Mesothelial cell of epicardium (in vitro differentiated cells): ENCODE measurements around the gene CIC. TPM values are rescaled to one million over a fixed set of nuclear protein-coding genes. Genes with fewer than 3 reads are reported as not detected.

Source experiments
- DNase-seq, 2 experiments: peaks; one replicate each; pipeline ENCODE4 v3.0.0; 2021; ENCODE audit warnings: low spot score in 2 of 2; ENCODE audit not compliant: unreplicated experiment in 2 of 2
- H3K27ac Mint-ChIP-seq: 2 replicates; pipeline ENCODE4 v1.8.0; 2021; ENCODE audit warnings: mixed read lengths
- H3K27me3 Mint-ChIP-seq: 2 replicates; pipeline ENCODE4 v1.8.0; 2021; ENCODE audit warnings: low read depth, mixed read lengths
- H3K36me3 Mint-ChIP-seq: 2 replicates; pipeline ENCODE4 v1.8.0; 2021; ENCODE audit warnings: mixed read lengths
- H3K4me1 Mint-ChIP-seq: 2 replicates; pipeline ENCODE4 v1.8.0; 2021; ENCODE audit warnings: mixed read lengths
- H3K4me3 Mint-ChIP-seq: 2 replicates; pipeline ENCODE4 v1.8.0; 2021; ENCODE audit warnings: mild to moderate bottlenecking, moderate library complexity, mixed read lengths
- H3K9me3 Mint-ChIP-seq: 2 replicates; pipeline ENCODE4 v1.8.0; 2021; ENCODE audit warnings: mixed read lengths
- total RNA-seq: library from RNA; stranded (reverse); gene quantifications from 3 replicates; pipeline ENCODE4 v1.2.1, GENCODE V29; 2021
- TF ChIP-seq, protein P1 (sequence below): fragments of 200-600 bp; sonication (generic); IDR thresholded peaks from one replicate; pipeline ENCODE4 v1.5.0; 2021; ENCODE audit warnings: antibody characterized with exemption; ENCODE audit not compliant: unreplicated experiment

Gene CIC
- total RNA-seq, 1 donor from 2014 or later = 90.9 TPM

DNA sequence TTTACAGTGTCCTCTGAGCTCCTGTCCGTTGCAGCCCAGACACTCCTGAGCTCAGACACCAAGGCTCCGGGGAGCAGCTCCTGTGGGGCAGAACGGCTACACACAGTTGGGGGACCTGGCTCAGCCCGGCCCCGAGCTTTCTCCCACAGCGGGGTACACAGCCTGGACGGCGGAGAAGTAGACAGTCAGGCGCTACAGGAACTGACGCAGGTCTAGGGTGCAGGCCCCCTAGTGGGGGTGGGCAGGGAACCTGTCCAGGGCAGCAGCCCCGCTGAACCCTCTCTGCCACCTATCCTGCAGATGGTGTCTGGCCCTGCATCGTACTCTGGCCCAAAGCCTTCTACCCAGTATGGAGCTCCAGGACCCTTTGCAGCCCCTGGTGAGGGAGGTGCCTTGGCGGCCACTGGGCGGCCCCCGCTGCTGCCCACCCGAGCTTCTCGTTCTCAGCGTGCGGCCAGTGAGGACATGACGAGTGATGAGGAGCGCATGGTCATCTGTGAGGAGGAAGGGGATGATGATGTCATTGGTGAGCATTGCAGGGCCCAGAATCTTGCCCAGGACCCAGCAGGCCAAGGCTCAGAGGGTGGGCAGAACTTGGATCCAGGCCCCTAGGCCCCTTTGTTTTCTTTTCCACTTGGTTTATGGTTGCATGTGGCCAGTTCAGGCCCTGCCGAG lies 20.0 kb downstream of the CIC start:
- peaks cover 14% of the 10 kb centered on the region for H3K36me3 Mint-ChIP-seq
- DNase-seq = no peak
- H3K27me3 Mint-ChIP-seq = no peaks in the 10 kb centered on the region

DNA sequence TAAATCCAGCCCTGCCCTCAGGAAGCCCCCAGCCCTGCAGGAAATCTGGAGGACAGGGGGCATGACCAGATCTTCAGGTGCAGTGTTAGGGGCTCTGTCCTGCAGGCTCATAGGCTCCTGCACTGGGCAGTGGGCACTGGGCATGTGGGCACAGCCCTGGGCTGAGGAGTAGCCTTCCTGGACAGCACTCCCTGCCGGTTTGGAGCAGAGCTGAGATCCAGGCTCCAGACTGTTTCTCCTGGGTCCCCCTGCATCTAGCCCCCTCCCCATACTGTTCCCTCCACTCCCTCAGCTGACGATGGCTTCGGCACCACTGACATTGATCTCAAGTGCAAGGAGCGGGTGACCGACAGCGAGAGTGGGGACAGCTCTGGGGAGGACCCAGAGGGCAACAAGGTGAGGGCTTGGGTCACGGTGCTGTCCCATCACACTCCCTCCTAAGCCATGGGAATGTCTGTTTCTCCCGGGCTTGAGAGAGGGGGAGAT lies 20.5 kb downstream of the CIC start:
- peaks cover 15% of the 10 kb centered on the region for H3K36me3 Mint-ChIP-seq
- H3K27me3 Mint-ChIP-seq = no peaks in the 10 kb centered on the region

More for the DNA sequence above, 20.0 kb downstream of the CIC start:
- H3K27ac Mint-ChIP-seq = no peak overlapping the region
- H3K4me1 Mint-ChIP-seq = peaks cover 18% of the 10 kb centered on the region
- TF ChIP-seq, protein P1, sequence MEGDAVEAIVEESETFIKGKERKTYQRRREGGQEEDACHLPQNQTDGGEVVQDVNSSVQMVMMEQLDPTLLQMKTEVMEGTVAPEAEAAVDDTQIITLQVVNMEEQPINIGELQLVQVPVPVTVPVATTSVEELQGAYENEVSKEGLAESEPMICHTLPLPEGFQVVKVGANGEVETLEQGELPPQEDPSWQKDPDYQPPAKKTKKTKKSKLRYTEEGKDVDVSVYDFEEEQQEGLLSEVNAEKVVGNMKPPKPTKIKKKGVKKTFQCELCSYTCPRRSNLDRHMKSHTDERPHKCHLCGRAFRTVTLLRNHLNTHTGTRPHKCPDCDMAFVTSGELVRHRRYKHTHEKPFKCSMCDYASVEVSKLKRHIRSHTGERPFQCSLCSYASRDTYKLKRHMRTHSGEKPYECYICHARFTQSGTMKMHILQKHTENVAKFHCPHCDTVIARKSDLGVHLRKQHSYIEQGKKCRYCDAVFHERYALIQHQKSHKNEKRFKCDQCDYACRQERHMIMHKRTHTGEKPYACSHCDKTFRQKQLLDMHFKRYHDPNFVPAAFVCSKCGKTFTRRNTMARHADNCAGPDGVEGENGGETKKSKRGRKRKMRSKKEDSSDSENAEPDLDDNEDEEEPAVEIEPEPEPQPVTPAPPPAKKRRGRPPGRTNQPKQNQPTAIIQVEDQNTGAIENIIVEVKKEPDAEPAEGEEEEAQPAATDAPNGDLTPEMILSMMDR = peak; percentile 19
- H3K9me3 Mint-ChIP-seq = no peaks in the 10 kb centered on the region
- H3K4me3 Mint-ChIP-seq = no peak overlapping the region

DNA sequence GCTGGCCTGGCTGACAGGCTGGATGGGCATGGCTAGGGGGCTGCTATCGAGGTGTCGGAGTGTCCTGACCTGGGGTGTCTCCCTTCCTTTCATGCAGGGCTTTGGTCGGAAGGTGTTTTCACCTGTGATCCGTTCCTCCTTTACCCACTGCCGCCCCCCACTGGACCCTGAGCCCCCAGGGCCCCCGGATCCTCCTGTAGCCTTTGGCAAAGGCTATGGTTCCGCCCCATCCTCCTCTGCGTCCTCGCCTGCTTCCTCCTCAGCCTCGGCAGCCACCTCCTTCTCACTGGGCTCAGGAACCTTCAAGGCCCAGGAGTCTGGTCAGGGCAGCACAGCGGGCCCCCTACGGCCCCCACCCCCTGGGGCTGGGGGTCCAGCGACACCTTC lies 21.1 kb downstream of the CIC start:
- no peak overlapping the region for H3K4me3 Mint-ChIP-seq
- H3K4me1 Mint-ChIP-seq = peaks cover 13% of the 10 kb centered on the region
- no peaks in the 10 kb centered on the region for H3K27me3 Mint-ChIP-seq
- H3K27ac Mint-ChIP-seq = no peak overlapping the region
- no peaks in the 10 kb centered on the region for H3K9me3 Mint-ChIP-seq
- TF ChIP-seq, protein P1 = no peak
- DNase-seq = no peak
- H3K36me3 Mint-ChIP-seq = peaks cover 15% of the 10 kb centered on the region

More for the DNA sequence above, 20.5 kb downstream of the CIC start:
- TF ChIP-seq, protein P1 = no peak
- Mint-ChIP-seq H3K27ac (no peak overlapping the region), H3K9me3 (no peaks in the 10 kb centered on the region), H3K4me3 (no peak overlapping the region), H3K4me1 (peaks cover 18% of the 10 kb centered on the region)
- no peak for DNase-seq

DNA sequence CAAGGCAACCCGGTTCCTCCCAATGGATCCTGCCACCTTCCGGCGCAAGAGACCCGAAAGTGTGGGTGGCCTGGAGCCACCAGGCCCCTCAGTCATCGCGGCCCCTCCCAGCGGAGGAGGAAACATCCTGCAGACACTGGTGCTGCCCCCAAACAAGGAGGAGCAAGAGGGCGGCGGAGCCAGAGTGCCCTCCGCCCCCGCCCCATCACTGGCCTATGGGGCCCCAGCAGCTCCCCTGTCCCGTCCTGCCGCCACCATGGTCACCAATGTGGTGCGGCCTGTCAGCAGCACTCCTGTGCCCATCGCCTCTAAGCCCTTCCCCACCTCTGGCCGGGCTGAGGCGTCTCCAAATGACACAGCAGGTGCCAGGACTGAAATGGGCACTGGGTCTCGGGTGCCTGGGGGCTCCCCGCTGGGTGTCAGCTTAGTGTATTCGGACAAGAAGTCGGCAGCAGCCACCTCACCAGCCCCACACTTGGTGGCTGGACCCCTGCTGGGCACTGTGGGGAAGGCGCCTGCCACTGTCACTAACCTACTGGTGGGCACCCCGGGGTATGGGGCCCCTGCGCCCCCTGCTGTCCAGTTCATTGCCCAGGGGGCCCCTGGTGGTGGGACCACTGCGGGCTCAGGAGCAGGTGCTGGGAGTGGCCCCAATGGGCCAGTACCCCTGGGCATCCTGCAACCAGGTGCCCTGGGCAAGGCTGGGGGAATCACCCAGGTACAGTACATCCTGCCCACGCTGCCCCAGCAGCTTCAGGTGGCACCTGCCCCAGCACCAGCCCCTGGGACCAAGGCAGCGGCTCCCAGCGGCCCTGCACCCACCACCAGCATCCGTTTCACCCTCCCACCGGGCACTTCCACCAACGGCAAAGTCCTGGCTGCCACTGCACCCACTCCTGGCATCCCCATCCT lies 21.7 kb downstream of the CIC start:
- no peaks in the 10 kb centered on the region for H3K9me3 Mint-ChIP-seq
- H3K36me3 Mint-ChIP-seq = peaks cover 15% of the 10 kb centered on the region
- no peak for DNase-seq
- H3K4me1 Mint-ChIP-seq = peaks cover 6% of the 10 kb centered on the region
- TF ChIP-seq, protein P1 = peak; percentile 76
- H3K27me3 Mint-ChIP-seq = no peaks in the 10 kb centered on the region
- H3K4me3 Mint-ChIP-seq = no peak overlapping the region
- no peak overlapping the region for H3K27ac Mint-ChIP-seq

DNA sequence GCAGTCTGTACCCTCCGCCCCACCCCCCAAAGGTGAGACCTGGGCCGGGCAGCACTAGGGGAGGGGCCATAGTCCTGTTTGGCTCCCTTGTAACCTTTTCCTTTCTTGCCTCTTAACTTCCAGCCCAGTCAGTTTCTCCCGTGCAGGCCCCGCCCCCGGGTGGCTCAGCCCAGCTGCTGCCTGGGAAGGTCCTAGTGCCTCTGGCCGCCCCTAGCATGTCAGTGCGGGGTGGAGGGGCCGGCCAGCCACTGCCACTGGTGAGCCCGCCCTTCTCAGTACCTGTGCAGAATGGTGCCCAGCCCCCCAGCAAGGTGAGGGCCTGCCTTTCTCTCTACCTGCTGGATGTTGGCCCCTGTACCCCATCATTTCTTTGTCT lies 22.4 kb downstream of the CIC start:
- DNase-seq = no peak
- Mint-ChIP-seq H3K27ac (no peak overlapping the region), H3K9me3 (no peaks in the 10 kb centered on the region)

More for the DNA sequence above, 22.4 kb downstream of the CIC start:
- TF ChIP-seq, protein P1 = no peak
- Mint-ChIP-seq H3K36me3 (peaks cover 15% of the 10 kb centered on the region), H3K27me3 (no peaks in the 10 kb centered on the region), H3K4me1 (no peaks in the 10 kb centered on the region), H3K4me3 (no peak overlapping the region)
